Ovary (tissue), 9 donors: ENCODE data around the gene NINL. TPM values are rescaled to one million over a fixed set of nuclear protein-coding genes. Genes with fewer than 3 reads are reported as not detected.

Experiments
- DNase-seq, 5 donors: peaks; one replicate each; pipeline ENCODE4 v3.0.0-alpha.2; 2019 to 2020
- H3K27ac ChIP-seq, 2 donors: fragments of 200-600 bp; one replicate each; pipeline versions ENCODE4 v1.5.1 to v1.8.0; 2019 to 2022
- H3K27me3 ChIP-seq: fragments of 200-600 bp; one replicate; pipeline ENCODE4 v1.8.0; 2022
- H3K36me3 ChIP-seq: fragments of 200-600 bp; sonication (generic); one replicate; pipeline ENCODE4 v1.5.1; 2019
- H3K4me1 ChIP-seq: one replicate; pipeline ENCODE4 v1.8.1; 2013; ENCODE audit warnings: mild to moderate bottlenecking, moderate library complexity; ENCODE audit not compliant: insufficient read depth
- H3K4me3 ChIP-seq: fragments of 200-600 bp; sonication (generic); one replicate; pipeline ENCODE4 v1.5.1; 2017
- H3K9me3 ChIP-seq, 2 donors: fragments of 200-600 bp in 1 of 2; sonication (generic) in 1 of 2; one replicate each; pipeline versions ENCODE4 v1.5.1 to v1.8.1; 2013 to 2019; ENCODE audit warnings: mild to moderate bottlenecking in 1 of 2, moderate library complexity in 1 of 2
- CTCF ChIP-seq, 3 donors: fragments of 450-650 bp in 2 of 3; fragments of 200-600 bp in 1 of 3; IDR thresholded peaks; one replicate each; pipeline versions ENCODE4 v1.5.1 to v1.8.0; 2016 to 2022; ENCODE audit warnings: antibody characterized with exemption in 3 of 3, mild to moderate bottlenecking in 1 of 3
- EP300 ChIP-seq: sonication (generic); formaldehyde crosslinking; IDR thresholded peaks from one replicate; pipeline ENCODE4 v1.6.1; 2017; ENCODE audit warnings: antibody characterized with exemption
- POLR2A ChIP-seq: fragments of 450-650 bp; IDR thresholded peaks from one replicate; pipeline ENCODE4 v1.6.1; 2017; ENCODE audit warnings: antibody characterized with exemption, mild to moderate bottlenecking, moderate library complexity
- WGBS, 3 donors: extraction: QIAGEN DNeasy Blood & Tissue Kit in 1 of 3; methylation state at CpG; one replicate each; pipeline versions ENCODE4 v1.1.5 to v1.1.7; 2013 to 2017; 5-methylcytosine and 5-hydroxymethylcytosine counted together
- intact Hi-C, 4 donors: fragments of 100-400 bp; cut with DNase I; formaldehyde crosslinking; loops; one replicate each; pipeline versions ENCODE4 v1.11.0 to v1.15.1; 2022 to 2023
- polyA plus RNA-seq, 2 donors: library from polyadenylated mRNA; stranded (reverse); fragments of 200-250 nt in 1 of 2; fragments of 350-450 nt in 1 of 2; fragmentation: Illumina TruSeq in 1 of 2; extraction: RNeasy Lipid Tissue Mini Kit (QIAGEN cat#74804) in 1 of 2; gene quantifications; one replicate each; pipeline ENCODE4 v1.2.3, GENCODE V29; 2013 to 2014
- total RNA-seq, 7 donors: library from RNA; depleted of rRNA in 2 of 7; stranded (reverse); fragments of >200 nt in 2 of 7; fragmentation: NEBNext Ultra II Directional in 3 of 7; extraction: Animal tissue kit (Norgen Biotek cat#: 25700) in 3 of 7; gene quantifications; one replicate each; pipeline versions ENCODE4 v1.1.0 to v1.2.4, GENCODE V29; 2016 to 2023
- donor health status: DM: no; HTN: no; CAD: no; lungs with moderate emphysema.
- donor health status: DM: no; HTN: no; CAD: no.
- donor health status: Bipolar disorder and iron deficiency.
- donor health status: DM: yes; HTN: yes; CAD: no.
- donor health status: DM: no; HTN: no; CAD: no.
- donor health status: DM: yes; HTN: yes; CAD: no.

Gene NINL
- total and polyA plus RNA-seq, 9 donors, result 10.1 to 33.3 (median 20.3) TPM

- Histone ChIP-seq H3K36me3 (no peaks in the 10 kb centered on the region), H3K27ac (no peak overlapping the region), H3K27me3 (no peaks in the 10 kb centered on the region), H3K4me1 (no peaks in the 10 kb centered on the region), H3K4me3 (no peak overlapping the region), H3K9me3 (no peaks in the 10 kb centered on the region)
- intact Hi-C loops, result no loop called here
- 74 to 87% (median 77%) methylated on average over 12 of the region's 12 CpGs for WGBS, 3 donors
- DNase-seq, result no peak
- no peak for TF ChIP-seq CTCF (IDR thresholded peaks at IDR 0.05)
- TF ChIP-seq EP300, result no peak
- TF ChIP-seq POLR2A, result no peak
Measured at GRCh38 chr20:25459916-25460535, 125.3 kb downstream of the NINL start.

- 78 to 93% (median 86%) methylated on average over 20 of the region's 20 CpGs for WGBS, 3 donors
- Histone ChIP-seq H3K27me3 (no peaks in the 10 kb centered on the region), H3K9me3 (no peaks in the 10 kb centered on the region), H3K36me3 (no peaks in the 10 kb centered on the region), H3K4me1 (no peaks in the 10 kb centered on the region), H3K4me3 (no peak overlapping the region), H3K27ac (no peak overlapping the region)
- no peak for TF ChIP-seq CTCF (IDR thresholded peaks at IDR 0.05)
- no peak for TF ChIP-seq POLR2A
- no peak for TF ChIP-seq EP300
- intact Hi-C loops, result no loop called here
- no peak for DNase-seq
Measured at GRCh38 chr20:25459111-25459830, 126.1 kb downstream of the NINL start.

- DNase-seq, result no peak
- 93 to 96% (median 95%) methylated on average over 22 of the region's 22 CpGs for WGBS, 3 donors
- Histone ChIP-seq H3K4me3 (no peak overlapping the region), H3K27ac (no peak overlapping the region), H3K36me3 (no peaks in the 10 kb centered on the region), H3K9me3 (no peaks in the 10 kb centered on the region), H3K27me3 (no peaks in the 10 kb centered on the region), H3K4me1 (no peaks in the 10 kb centered on the region)
- intact Hi-C loops, result no loop called here
- no peak for TF ChIP-seq CTCF (IDR thresholded peaks at IDR 0.05)
- no peak for TF ChIP-seq EP300
- TF ChIP-seq POLR2A, result no peak
Measured at GRCh38 chr20:25457886-25458680, 127.2 kb downstream of the NINL start.

- Histone ChIP-seq H3K9me3 (no peaks in the 10 kb centered on the region), H3K4me1 (no peaks in the 10 kb centered on the region), H3K4me3 (no peak overlapping the region), H3K27ac (no peak overlapping the region), H3K27me3 (no peaks in the 10 kb centered on the region), H3K36me3 (no peaks in the 10 kb centered on the region)
- intact Hi-C loops, result no loop called here
- TF ChIP-seq EP300 (no peak), CTCF (IDR thresholded peaks at IDR 0.05) (no peak), POLR2A (no peak)
- WGBS, 3 donors, result 91 to 96% (median 94%) methylated on average over 15 of the region's 15 CpGs
- DNase-seq, result no peak
Measured at GRCh38 chr20:25454153-25454900, 131.0 kb downstream of the NINL start.
